Vagina (tissue), 2 donors: ENCODE results near the gene SPDYE11.
"Not testable (repeated sequence)": the region's sequence is repeated elsewhere in the genome, so short reads cannot be mapped to it uniquely, and the experiment has no call there.

ENCODE experiments used
- CTCF ChIP-seq, 3 experiments: fragments of 450-650 bp in 2 of 3; fragments of 200-600 bp in 1 of 3; sonication (generic) in 1 of 3; IDR thresholded peaks; one replicate each; pipeline ENCODE4 v1.5.1; 2017 to 2019; ENCODE audit warnings: antibody characterized with exemption in 3 of 3, mild to moderate bottlenecking in 2 of 3, moderate library complexity in 2 of 3
- POLR2A ChIP-seq, 2 donors: fragments of 450-650 bp; IDR thresholded peaks; one replicate each; pipeline ENCODE4 v1.6.1; 2017; ENCODE audit warnings: antibody characterized with exemption in 2 of 2, mild to moderate bottlenecking in 2 of 2, moderate library complexity in 2 of 2
- POLR2AphosphoS5 ChIP-seq, 2 donors: sonication (generic); formaldehyde crosslinking; IDR thresholded peaks; one replicate each; pipeline ENCODE4 v1.9.0; 2017; ENCODE audit warnings: antibody characterized with exemption in 2 of 2, mild to moderate bottlenecking in 2 of 2, low read depth in 1 of 2; ENCODE audit not compliant: insufficient read depth in 1 of 2

GRCh38 chr7:72997887-72998468, 59.7 kb downstream of the SPDYE11 start:
- not testable (repeated sequence) for TF ChIP-seq POLR2AphosphoS5 (IDR thresholded peaks at IDR 0.05; ENCODE audit: insufficient read depth in 1 of 2, low read depth in 1 of 2); CTCF (IDR thresholded peaks at IDR 0.05); POLR2A (IDR thresholded peaks at IDR 0.05)
